Hepatocyte (in vitro differentiated cells): ENCODE data around the gene NME2.

Source experiments
- EZH2phosphoT487 ChIP-seq: fragments of 200-600 bp; sonication (generic); IDR thresholded peaks from one replicate; pipeline ENCODE4 v1.6.1; 2018; ENCODE audit warnings: antibody characterized with exemption, mild to moderate bottlenecking, low read depth, moderate library complexity; ENCODE audit not compliant: unreplicated experiment, severe bottlenecking
- TF ChIP-seq, protein P1 (sequence below): fragments of 200-600 bp; sonication (generic); IDR thresholded peaks from 2 replicates; pipeline ENCODE4 v1.5.1; 2016; ENCODE audit warnings: antibody characterized with exemption, mild to moderate bottlenecking; ENCODE audit not compliant: poor library complexity

- TF ChIP-seq, protein P1, sequence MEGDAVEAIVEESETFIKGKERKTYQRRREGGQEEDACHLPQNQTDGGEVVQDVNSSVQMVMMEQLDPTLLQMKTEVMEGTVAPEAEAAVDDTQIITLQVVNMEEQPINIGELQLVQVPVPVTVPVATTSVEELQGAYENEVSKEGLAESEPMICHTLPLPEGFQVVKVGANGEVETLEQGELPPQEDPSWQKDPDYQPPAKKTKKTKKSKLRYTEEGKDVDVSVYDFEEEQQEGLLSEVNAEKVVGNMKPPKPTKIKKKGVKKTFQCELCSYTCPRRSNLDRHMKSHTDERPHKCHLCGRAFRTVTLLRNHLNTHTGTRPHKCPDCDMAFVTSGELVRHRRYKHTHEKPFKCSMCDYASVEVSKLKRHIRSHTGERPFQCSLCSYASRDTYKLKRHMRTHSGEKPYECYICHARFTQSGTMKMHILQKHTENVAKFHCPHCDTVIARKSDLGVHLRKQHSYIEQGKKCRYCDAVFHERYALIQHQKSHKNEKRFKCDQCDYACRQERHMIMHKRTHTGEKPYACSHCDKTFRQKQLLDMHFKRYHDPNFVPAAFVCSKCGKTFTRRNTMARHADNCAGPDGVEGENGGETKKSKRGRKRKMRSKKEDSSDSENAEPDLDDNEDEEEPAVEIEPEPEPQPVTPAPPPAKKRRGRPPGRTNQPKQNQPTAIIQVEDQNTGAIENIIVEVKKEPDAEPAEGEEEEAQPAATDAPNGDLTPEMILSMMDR = no peak
- no peak for TF ChIP-seq EZH2phosphoT487
Measured at GRCh38 chr17:51159604-51160003, 6.6 kb upstream of the NME2 start.
